Neural cell (in vitro differentiated cells): Measurements from ENCODE around the gene ASPDH. TPM values are rescaled to one million over a fixed set of nuclear protein-coding genes. Genes with fewer than 3 reads are reported as not detected.

Experiments used
- H2AFZ ChIP-seq: fragments of 200-600, 300-800 bp; sonication (generic), shearing (Covaris generic); 2 replicates; pipeline ENCODE4 v1.6.0; 2014; ENCODE audit warnings: low read depth, mild to moderate bottlenecking, antibody characterized with exemption, low read length, moderate library complexity
- H3F3A ChIP-seq: fragments of 200-600 bp; shearing (Covaris generic); 2 replicates; pipeline ENCODE4 v1.6.1; 2016; ENCODE audit warnings: mild to moderate bottlenecking, moderate library complexity, mixed read lengths, antibody characterized with exemption, low read length; ENCODE audit not compliant: insufficient read depth, poor library complexity, severe bottlenecking
- H3K27ac ChIP-seq: fragments of 200-600, 300-800 bp; sonication (generic), shearing (Covaris generic); 2 replicates; pipeline ENCODE4 v1.5.1; 2014; ENCODE audit warnings: mild to moderate bottlenecking, low read length, moderate library complexity
- H3K27me3 ChIP-seq: fragments of 300-800, 200-600 bp; sonication (generic), shearing (Covaris generic); 2 replicates; pipeline ENCODE4 v1.6.0; 2014; ENCODE audit warnings: mild to moderate bottlenecking, low read depth, low read length, moderate library complexity; ENCODE audit not compliant: insufficient read depth
- H3K36me3 ChIP-seq: fragments of 300-800, 200-600 bp; sonication (generic), shearing (Covaris generic); 2 replicates; pipeline ENCODE4 v1.5.1; 2014; ENCODE audit warnings: mild to moderate bottlenecking, antibody characterized with exemption, low read length, moderate library complexity; ENCODE audit not compliant: insufficient read depth
- H3K4me2 ChIP-seq: fragments of 300-800, 200-600 bp; sonication (generic), shearing (Covaris generic); 2 replicates; pipeline ENCODE4 v1.6.0; 2014; ENCODE audit warnings: mild to moderate bottlenecking, low read length
- H3K4me3 ChIP-seq: fragments of 300-800, 200-600 bp; sonication (generic), shearing (Covaris generic); 2 replicates; pipeline ENCODE4 v1.5.1; 2014; ENCODE audit warnings: mild to moderate bottlenecking, low read length, moderate library complexity
- H3K79me2 ChIP-seq: fragments of 200-600 bp; shearing (Covaris generic); replicated peaks from 2 replicates; pipeline ENCODE4 v1.6.0; 2014; ENCODE audit warnings: mild to moderate bottlenecking, low read length, moderate library complexity; ENCODE audit not compliant: insufficient read depth
- H3K9ac ChIP-seq: fragments of 300-800, 200-600 bp; sonication (generic), shearing (Covaris generic); 2 replicates; pipeline ENCODE4 v1.6.1; 2016; ENCODE audit warnings: mild to moderate bottlenecking, low read length, mixed read lengths
- H3K9me2 ChIP-seq: fragments of 200-600 bp; shearing (Covaris generic); 2 replicates; pipeline ENCODE4 v1.6.1; 2016; ENCODE audit warnings: mild to moderate bottlenecking, low read length, mixed read lengths; ENCODE audit not compliant: insufficient read depth
- H3K9me3 ChIP-seq: fragments of 200-600, 300-800 bp; sonication (generic), shearing (Covaris generic); 2 replicates; pipeline ENCODE4 v1.6.1; 2016; ENCODE audit warnings: mild to moderate bottlenecking, mixed run types, low read length, moderate library complexity, mixed read lengths
- H4K20me1 ChIP-seq: fragments of 200-600 bp; shearing (Covaris generic); 2 replicates; pipeline ENCODE4 v1.6.1; 2016; ENCODE audit warnings: mild to moderate bottlenecking, mixed run types; ENCODE audit not compliant: insufficient read depth
- CTCF ChIP-seq: fragments of 450-650 bp; IDR thresholded peaks from 2 replicates; pipeline ENCODE4 v1.5.1; 2014; ENCODE audit warnings: antibody characterized with exemption, mild to moderate bottlenecking, moderate library complexity; ENCODE audit not compliant: poor library complexity, severe bottlenecking
- EP300 ChIP-seq: fragments of 450-650 bp; conservative IDR thresholded peaks from 2 replicates; pipeline ENCODE4 v1.6.1; 2014; ENCODE audit warnings: antibody characterized with exemption, mild to moderate bottlenecking, moderate library complexity; ENCODE audit not compliant: poor library complexity, severe bottlenecking
- EZH2 ChIP-seq: fragments of 200-600, 300-800 bp; shearing (Covaris generic), sonication (generic); IDR thresholded peaks from 2 replicates; pipeline ENCODE4 v1.6.1; 2014; ENCODE audit warnings: antibody characterized with exemption, low read length, borderline replicate concordance, mild to moderate bottlenecking; ENCODE audit not compliant: insufficient read depth, poor library complexity, severe bottlenecking
- MXI1 ChIP-seq: fragments of 450-650 bp; conservative IDR thresholded peaks from 2 replicates; pipeline ENCODE4 v1.6.1; 2014; ENCODE audit warnings: antibody characterized with exemption, mild to moderate bottlenecking; ENCODE audit not compliant: poor library complexity, severe bottlenecking
- POLR2AphosphoS5 ChIP-seq: IDR thresholded peaks from 2 replicates; pipeline ENCODE4 v1.6.1; 2012
- RAD21 ChIP-seq: fragments of 450-650 bp; conservative IDR thresholded peaks from 2 replicates; pipeline ENCODE4 v1.6.1; 2014; ENCODE audit warnings: antibody characterized with exemption, mild to moderate bottlenecking, moderate library complexity
- REST ChIP-seq: IDR thresholded peaks from 2 replicates; pipeline ENCODE4 v1.6.1; 2012; ENCODE audit warnings: borderline replicate concordance
- SMC3 ChIP-seq: fragments of 450-650 bp; conservative IDR thresholded peaks from 2 replicates; pipeline ENCODE4 v1.6.1; 2014; ENCODE audit warnings: antibody characterized with exemption, mild to moderate bottlenecking, moderate library complexity; ENCODE audit not compliant: poor library complexity
- TAF1 ChIP-seq: IDR thresholded peaks from 2 replicates; pipeline ENCODE4 v1.6.1; 2012; ENCODE audit warnings: low read depth
- polyA plus RNA-seq: library from polyadenylated mRNA; depleted of rRNA; stranded (reverse); fragments of >200 nt; gene quantifications from 2 replicates; pipeline ENCODE4 v1.2.3, GENCODE V29; 2014

ASPDH gene
- polyA plus RNA-seq, 1 donor from 2014 or later, result not detected

GRCh38 chr19:50462970-50463369 lies 50.7 kb downstream of the ASPDH start:
- no peak for TF ChIP-seq EZH2
- no peak for TF ChIP-seq CTCF
- TF ChIP-seq TAF1, result no peak
- no peak for TF ChIP-seq EP300
- TF ChIP-seq REST, result no peak
- no peak for TF ChIP-seq MXI1
- no peak for TF ChIP-seq RAD21
- TF ChIP-seq POLR2AphosphoS5, result no peak
- TF ChIP-seq SMC3, result no peak
- Histone ChIP-seq H3F3A (no peaks in the 10 kb centered on the region), H2AFZ (no peak overlapping the region), H3K4me3 (no peak overlapping the region), H3K27ac (no peak overlapping the region), H3K9ac (no peak overlapping the region), H4K20me1 (no peaks in the 10 kb centered on the region), H3K36me3 (no peaks in the 10 kb centered on the region), H3K4me2 (no peak overlapping the region), H3K79me2 (no peaks in the 10 kb centered on the region), H3K9me2 (no peaks in the 10 kb centered on the region), H3K9me3 (no peaks in the 10 kb centered on the region), H3K27me3 (no peaks in the 10 kb centered on the region)

Other genes starting within 250 kb of the ASPDH start
- gene KCNC3, start 184.5 kb downstream of the ASPDH start, polyA plus RNA-seq, result 0.97 and 1.1 TPM in 2 replicates
- gene NAPSA, start 148.3 kb downstream of the ASPDH start, polyA plus RNA-seq, result 2.2 TPM in 1 of 2 replicates, not detected in the other
- gene NR1H2, start 137.5 kb downstream of the ASPDH start, polyA plus RNA-seq, result 18.5 and 27.7 TPM in 2 replicates
- 13.1 and 20.2 TPM in 2 replicates for gene POLD1, start 129.6 kb downstream of the ASPDH start, polyA plus RNA-seq
- not detected in 2 replicates for gene SPIB, start 95.0 kb downstream of the ASPDH start, polyA plus RNA-seq
- not detected in 2 replicates for gene MYBPC2, start 81.0 kb downstream of the ASPDH start, polyA plus RNA-seq
- gene EMC10, start 37.4 kb downstream of the ASPDH start, polyA plus RNA-seq, result 233 and 270 TPM in 2 replicates
- gene GARIN5A, start 37.1 kb downstream of the ASPDH start, polyA plus RNA-seq, result 3.3 and 6.5 TPM in 2 replicates
- 6.6 and 10.7 TPM in 2 replicates for gene JOSD2, start 2.7 kb downstream of the ASPDH start, polyA plus RNA-seq
- 83.1 and 98.9 TPM in 2 replicates for gene LRRC4B, start 54.5 kb upstream of the ASPDH start, polyA plus RNA-seq
- 14.8 and 18.6 TPM in 2 replicates for gene SYT3, start 126.0 kb upstream of the ASPDH start, polyA plus RNA-seq
- gene C19orf81, start 135.5 kb upstream of the ASPDH start, polyA plus RNA-seq, result 17.0 and 28.3 TPM in 2 replicates
- 3.2 and 7.9 TPM in 2 replicates for gene SHANK1, start 205.9 kb upstream of the ASPDH start, polyA plus RNA-seq
- 18.4 and 19.5 TPM in 2 replicates for gene CLEC11A, start 209.5 kb upstream of the ASPDH start, polyA plus RNA-seq